ENCODE measurements around the gene POM121C.
"Not testable (repeated sequence)": the region's sequence is repeated elsewhere in the genome, so short reads cannot be mapped to it uniquely, and the experiment has no call there.

POM121C gene

GRCh38 chr7:75485979-75486643, at the start of gene POM121C:
TSS of gene POM121C (minus strand) at chr7:75486299. CDS start at chr7:75441496, 44,803 bp downstream.
- DNase-seq, result peak; percentile 75 to 90

GRCh38 chr7:75534727-75535307, 48.7 kb upstream of the POM121C start:
- DNase-seq, result peak in 1 of 2 experiments; percentile 9

GRCh38 chr7:75533926-75534325, 47.8 kb upstream of the POM121C start:
- no peak for DNase-seq

- DNase-seq, result no peak
Measured at GRCh38 chr7:75532639-75533038, 46.5 kb upstream of the POM121C start.

- DNase-seq, result peak in 1 of 2 experiments; percentile 20
Measured at GRCh38 chr7:75531359-75531821, 45.3 kb upstream of the POM121C start.

GRCh38 chr7:75527224-75527722, 41.2 kb upstream of the POM121C start:
- not testable (repeated sequence) for DNase-seq

GRCh38 chr7:75521727-75522126, 35.6 kb upstream of the POM121C start:
- DNase-seq, result not testable (repeated sequence)

- DNase-seq, result not testable (repeated sequence)
Measured at GRCh38 chr7:75518842-75519241, 32.7 kb upstream of the POM121C start.

GRCh38 chr7:75509033-75509432, 22.9 kb upstream of the POM121C start:
- not testable (repeated sequence) for DNase-seq

- DNase-seq, result not testable (repeated sequence)
Measured at GRCh38 chr7:75492020-75492419, 5.9 kb upstream of the POM121C start, which contains the start of gene SPDYE5. TSS of gene SPDYE5 (plus strand) at chr7:75492320. CDS start at chr7:75494048, 1,728 bp downstream.

- DNase-seq, result peak in 1 of 2 experiments; percentile 5
Measured at GRCh38 chr7:75485355-75485978, 632 bp downstream of the POM121C start.

- not testable (repeated sequence) for DNase-seq
Measured at GRCh38 chr7:75480313-75480712, 5.8 kb downstream of the POM121C start.

GRCh38 chr7:75477457-75477856, 8.6 kb downstream of the POM121C start:
- not testable (repeated sequence) for DNase-seq

- DNase-seq, result not testable (repeated sequence)
Measured at GRCh38 chr7:75470166-75470565, 15.9 kb downstream of the POM121C start.

- not testable (repeated sequence) for DNase-seq
Measured at GRCh38 chr7:75460541-75460940, 25.6 kb downstream of the POM121C start.

- DNase-seq, result not testable (repeated sequence)
Measured at GRCh38 chr7:75458034-75458433, 28.1 kb downstream of the POM121C start.

GRCh38 chr7:75456403-75456802, 29.7 kb downstream of the POM121C start:
- DNase-seq, result not testable (repeated sequence)

GRCh38 chr7:75452494-75452955, 33.6 kb downstream of the POM121C start:
- not testable (repeated sequence) for DNase-seq

- not testable (repeated sequence) for DNase-seq
Measured at GRCh38 chr7:75449946-75450345, 36.2 kb downstream of the POM121C start.

GRCh38 chr7:75442465-75443111, 43.5 kb downstream of the POM121C start:
- DNase-seq, result not testable (repeated sequence)

- DNase-seq, result not testable (repeated sequence)
Measured at GRCh38 chr7:75442101-75442464, 44.0 kb downstream of the POM121C start.

- not testable (repeated sequence) for DNase-seq
Measured at GRCh38 chr7:75439000-75439399, 47.1 kb downstream of the POM121C start.

- not testable (repeated sequence) for DNase-seq
Measured at GRCh38 chr7:75423481-75423880, 62.6 kb downstream of the POM121C start.

Measured in NCI-H524 (cell line).